ENCODE measurements around the gene SLC35F1.

- TF ChIP-seq, protein P1, sequence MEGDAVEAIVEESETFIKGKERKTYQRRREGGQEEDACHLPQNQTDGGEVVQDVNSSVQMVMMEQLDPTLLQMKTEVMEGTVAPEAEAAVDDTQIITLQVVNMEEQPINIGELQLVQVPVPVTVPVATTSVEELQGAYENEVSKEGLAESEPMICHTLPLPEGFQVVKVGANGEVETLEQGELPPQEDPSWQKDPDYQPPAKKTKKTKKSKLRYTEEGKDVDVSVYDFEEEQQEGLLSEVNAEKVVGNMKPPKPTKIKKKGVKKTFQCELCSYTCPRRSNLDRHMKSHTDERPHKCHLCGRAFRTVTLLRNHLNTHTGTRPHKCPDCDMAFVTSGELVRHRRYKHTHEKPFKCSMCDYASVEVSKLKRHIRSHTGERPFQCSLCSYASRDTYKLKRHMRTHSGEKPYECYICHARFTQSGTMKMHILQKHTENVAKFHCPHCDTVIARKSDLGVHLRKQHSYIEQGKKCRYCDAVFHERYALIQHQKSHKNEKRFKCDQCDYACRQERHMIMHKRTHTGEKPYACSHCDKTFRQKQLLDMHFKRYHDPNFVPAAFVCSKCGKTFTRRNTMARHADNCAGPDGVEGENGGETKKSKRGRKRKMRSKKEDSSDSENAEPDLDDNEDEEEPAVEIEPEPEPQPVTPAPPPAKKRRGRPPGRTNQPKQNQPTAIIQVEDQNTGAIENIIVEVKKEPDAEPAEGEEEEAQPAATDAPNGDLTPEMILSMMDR (IDR thresholded peaks at IDR 0.05; ENCODE audit: insufficient read depth, low read length): no peak
- TF ChIP-seq, protein P2, sequence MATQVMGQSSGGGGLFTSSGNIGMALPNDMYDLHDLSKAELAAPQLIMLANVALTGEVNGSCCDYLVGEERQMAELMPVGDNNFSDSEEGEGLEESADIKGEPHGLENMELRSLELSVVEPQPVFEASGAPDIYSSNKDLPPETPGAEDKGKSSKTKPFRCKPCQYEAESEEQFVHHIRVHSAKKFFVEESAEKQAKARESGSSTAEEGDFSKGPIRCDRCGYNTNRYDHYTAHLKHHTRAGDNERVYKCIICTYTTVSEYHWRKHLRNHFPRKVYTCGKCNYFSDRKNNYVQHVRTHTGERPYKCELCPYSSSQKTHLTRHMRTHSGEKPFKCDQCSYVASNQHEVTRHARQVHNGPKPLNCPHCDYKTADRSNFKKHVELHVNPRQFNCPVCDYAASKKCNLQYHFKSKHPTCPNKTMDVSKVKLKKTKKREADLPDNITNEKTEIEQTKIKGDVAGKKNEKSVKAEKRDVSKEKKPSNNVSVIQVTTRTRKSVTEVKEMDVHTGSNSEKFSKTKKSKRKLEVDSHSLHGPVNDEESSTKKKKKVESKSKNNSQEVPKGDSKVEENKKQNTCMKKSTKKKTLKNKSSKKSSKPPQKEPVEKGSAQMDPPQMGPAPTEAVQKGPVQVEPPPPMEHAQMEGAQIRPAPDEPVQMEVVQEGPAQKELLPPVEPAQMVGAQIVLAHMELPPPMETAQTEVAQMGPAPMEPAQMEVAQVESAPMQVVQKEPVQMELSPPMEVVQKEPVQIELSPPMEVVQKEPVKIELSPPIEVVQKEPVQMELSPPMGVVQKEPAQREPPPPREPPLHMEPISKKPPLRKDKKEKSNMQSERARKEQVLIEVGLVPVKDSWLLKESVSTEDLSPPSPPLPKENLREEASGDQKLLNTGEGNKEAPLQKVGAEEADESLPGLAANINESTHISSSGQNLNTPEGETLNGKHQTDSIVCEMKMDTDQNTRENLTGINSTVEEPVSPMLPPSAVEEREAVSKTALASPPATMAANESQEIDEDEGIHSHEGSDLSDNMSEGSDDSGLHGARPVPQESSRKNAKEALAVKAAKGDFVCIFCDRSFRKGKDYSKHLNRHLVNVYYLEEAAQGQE (IDR thresholded peaks at IDR 0.05; ENCODE audit: insufficient replicate concordance, low read depth): no peak
Measured at GRCh38 chr6:118327237-118327636, 420.2 kb downstream of the SLC35F1 start.

All from HL-60 (cell line).